ENCODE results near the gene ACCS. TPM values are rescaled to one million over a fixed set of nuclear protein-coding genes. Genes with fewer than 3 reads are reported as not detected.

ACCS gene
- total and polyA plus RNA-seq, 2 donors from 2014 or later = 11.4 to 39.0 TPM

DNA sequence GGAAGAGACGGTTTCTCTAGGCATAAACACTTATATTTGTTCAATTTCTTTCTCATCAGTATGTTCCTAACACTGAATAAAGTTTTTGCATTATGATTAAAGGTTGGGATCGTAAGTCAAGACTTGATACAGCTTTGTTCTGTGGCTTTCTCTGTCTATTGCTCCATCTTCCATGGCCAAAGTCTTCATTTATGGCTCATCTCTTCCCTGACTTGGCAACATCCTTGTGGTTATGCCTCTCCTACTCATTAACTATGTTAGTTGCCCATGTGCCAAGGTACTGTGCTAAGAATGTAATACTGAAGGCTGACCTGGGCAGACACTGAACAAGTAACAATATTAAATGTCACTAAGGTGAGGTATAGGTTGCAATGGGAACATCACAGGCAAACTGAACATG lies 19.9 kb upstream of the ACCS start:
- H3K9ac ChIP-seq (ENCODE audit: low read length in 3 of 3) = no peak overlapping the region
- no peak overlapping the region for H3K27ac ChIP-seq (ENCODE audit: low read depth in 2 of 2, low read length in 2 of 2)
- no peak for FAIRE-seq
- H3K9me3 ChIP-seq (ENCODE audit: control insufficient read depth in 2 of 3, insufficient read depth in 1 of 3, low read length in 3 of 3) = peaks cover 0 to 1% (median 0%) of the 10 kb centered on the region in 3 donors
- H3K4me1 ChIP-seq (ENCODE audit: control insufficient read depth in 2 of 3, insufficient read depth in 2 of 3, low read depth in 1 of 3, low read length in 3 of 3) = no peaks in the 10 kb centered on the region
- H3K36me3 ChIP-seq (ENCODE audit: control insufficient read depth in 2 of 3, insufficient read depth in 3 of 3, low read length in 3 of 3) = no peaks in the 10 kb centered on the region
- DNase-seq = no peak
- intact Hi-C loops (cut with DNase I) = no loop called here
- H3K4me3 ChIP-seq (ENCODE audit: low read length in 3 of 3) = no peak overlapping the region
- TF ChIP-seq, protein P1, sequence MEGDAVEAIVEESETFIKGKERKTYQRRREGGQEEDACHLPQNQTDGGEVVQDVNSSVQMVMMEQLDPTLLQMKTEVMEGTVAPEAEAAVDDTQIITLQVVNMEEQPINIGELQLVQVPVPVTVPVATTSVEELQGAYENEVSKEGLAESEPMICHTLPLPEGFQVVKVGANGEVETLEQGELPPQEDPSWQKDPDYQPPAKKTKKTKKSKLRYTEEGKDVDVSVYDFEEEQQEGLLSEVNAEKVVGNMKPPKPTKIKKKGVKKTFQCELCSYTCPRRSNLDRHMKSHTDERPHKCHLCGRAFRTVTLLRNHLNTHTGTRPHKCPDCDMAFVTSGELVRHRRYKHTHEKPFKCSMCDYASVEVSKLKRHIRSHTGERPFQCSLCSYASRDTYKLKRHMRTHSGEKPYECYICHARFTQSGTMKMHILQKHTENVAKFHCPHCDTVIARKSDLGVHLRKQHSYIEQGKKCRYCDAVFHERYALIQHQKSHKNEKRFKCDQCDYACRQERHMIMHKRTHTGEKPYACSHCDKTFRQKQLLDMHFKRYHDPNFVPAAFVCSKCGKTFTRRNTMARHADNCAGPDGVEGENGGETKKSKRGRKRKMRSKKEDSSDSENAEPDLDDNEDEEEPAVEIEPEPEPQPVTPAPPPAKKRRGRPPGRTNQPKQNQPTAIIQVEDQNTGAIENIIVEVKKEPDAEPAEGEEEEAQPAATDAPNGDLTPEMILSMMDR (IDR thresholded peaks at IDR 0.05; ENCODE audit: borderline replicate concordance, extremely low read depth, insufficient read depth) = no peak
- no peaks in the 10 kb centered on the region for H3K27me3 ChIP-seq (ENCODE audit: control insufficient read depth, insufficient read depth, low read length)

DNA sequence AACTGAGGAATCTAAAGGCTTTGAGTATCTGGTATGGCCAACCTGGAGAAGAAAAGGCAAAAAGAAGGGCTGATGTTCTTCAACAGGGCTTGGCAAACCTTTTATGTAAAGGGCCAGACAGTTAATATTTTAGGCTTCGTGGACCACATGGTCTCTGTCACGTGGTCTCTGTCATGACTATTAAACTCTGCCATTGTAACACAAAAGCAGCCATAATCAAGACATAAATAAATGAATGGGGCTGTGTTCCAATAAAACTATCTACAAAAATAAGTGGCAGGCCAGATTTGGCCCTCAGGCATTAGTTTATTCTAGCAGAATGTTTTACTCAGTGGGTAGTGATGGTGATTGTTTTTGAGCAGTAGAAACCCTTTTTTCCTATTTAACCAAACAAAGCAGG lies 18.8 kb upstream of the ACCS start:
- Histone ChIP-seq H3K36me3 (ENCODE audit: control insufficient read depth in 2 of 3, insufficient read depth in 3 of 3, low read length in 3 of 3) (no peaks in the 10 kb centered on the region), H3K4me1 (ENCODE audit: control insufficient read depth in 2 of 3, insufficient read depth in 2 of 3, low read depth in 1 of 3, low read length in 3 of 3) (no peaks in the 10 kb centered on the region), H3K4me3 (ENCODE audit: low read length in 3 of 3) (no peak overlapping the region), H3K27me3 (ENCODE audit: control insufficient read depth, insufficient read depth, low read length) (no peaks in the 10 kb centered on the region), H3K9ac (ENCODE audit: low read length in 3 of 3) (no peak overlapping the region), H3K27ac (ENCODE audit: low read depth in 2 of 2, low read length in 2 of 2) (no peak overlapping the region), H3K9me3 (ENCODE audit: control insufficient read depth in 2 of 3, insufficient read depth in 1 of 3, low read length in 3 of 3) (no peaks in the 10 kb centered on the region)
- FAIRE-seq (no peak), DNase-seq (no peak)
- TF ChIP-seq, protein P1 (IDR thresholded peaks at IDR 0.05; ENCODE audit: borderline replicate concordance, extremely low read depth, insufficient read depth) = no peak
- intact Hi-C loops (cut with DNase I) = no loop called here

DNA sequence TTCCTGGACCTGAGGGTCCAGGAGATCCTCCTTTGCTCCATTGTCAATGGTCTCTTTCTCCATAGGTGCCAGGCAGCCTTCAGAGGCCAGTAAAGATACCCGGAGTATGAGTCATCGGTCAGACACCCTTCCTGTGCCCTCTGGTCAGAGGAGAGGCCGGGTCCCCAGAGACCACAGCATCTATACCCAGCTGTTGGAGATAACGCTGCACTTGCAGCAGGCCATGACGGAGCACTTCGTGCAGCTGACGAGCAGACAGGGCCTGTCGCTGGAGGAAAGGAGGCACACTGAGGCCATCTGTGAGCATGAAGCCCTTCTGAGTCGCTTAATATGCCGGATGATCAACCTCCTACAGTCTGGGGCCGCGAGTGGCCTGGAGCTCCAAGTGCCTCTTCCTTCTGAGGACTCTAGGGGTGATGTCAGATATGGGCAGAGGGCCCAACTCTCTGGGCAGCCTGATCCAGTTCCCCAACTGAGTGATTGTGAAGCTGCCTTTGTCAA lies 18.1 kb upstream of the ACCS start, which contains the start of gene ACCSL:
ACCSL (plus strand) TSS at position 51 of the 501 bp plus-strand sequence; CDS start at position 107, 56 bp downstream.
- Histone ChIP-seq H3K36me3 (ENCODE audit: control insufficient read depth in 2 of 3, insufficient read depth in 3 of 3, low read length in 3 of 3) (no peaks in the 10 kb centered on the region), H3K27ac (ENCODE audit: low read depth in 2 of 2, low read length in 2 of 2) (no peak within 1 kb of the TSS), H3K4me3 (ENCODE audit: low read length in 3 of 3) (no peak within 1 kb of the TSS), H3K4me1 (ENCODE audit: control insufficient read depth in 2 of 3, insufficient read depth in 2 of 3, low read depth in 1 of 3, low read length in 3 of 3) (no peaks in the 10 kb centered on the region), H3K9ac (ENCODE audit: low read length in 3 of 3) (no peak within 1 kb of the TSS), H3K9me3 (ENCODE audit: control insufficient read depth in 2 of 3, insufficient read depth in 1 of 3, low read length in 3 of 3) (no peaks in the 10 kb centered on the region), H3K27me3 (ENCODE audit: control insufficient read depth, insufficient read depth, low read length) (no peaks in the 10 kb centered on the region)
- FAIRE-seq (no peak), DNase-seq (no peak)
- intact Hi-C loops (cut with DNase I) = no loop called here
- TF ChIP-seq, protein P1 (IDR thresholded peaks at IDR 0.05; ENCODE audit: borderline replicate concordance, extremely low read depth, insufficient read depth) = no peak

DNA sequence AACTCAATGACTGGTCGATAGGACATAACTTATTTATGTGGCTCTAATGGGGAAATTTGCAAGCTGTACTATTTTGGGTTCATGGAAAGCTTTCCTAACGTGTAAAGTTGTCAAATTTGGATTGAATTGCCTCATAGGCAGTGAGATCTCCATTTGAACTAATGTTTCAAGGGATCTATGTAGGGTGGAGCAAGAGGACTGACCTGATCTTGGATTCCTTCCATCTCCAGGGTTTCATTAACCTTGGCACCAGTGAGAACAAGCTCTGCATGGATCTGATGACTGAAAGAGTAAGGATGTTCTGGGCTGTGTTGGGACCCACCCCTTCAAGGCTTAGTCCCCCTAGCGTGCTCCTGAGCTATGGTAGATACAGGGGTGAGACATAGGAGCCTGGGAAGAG lies 16.2 kb upstream of the ACCS start:
- Histone ChIP-seq H3K9ac (ENCODE audit: low read length in 3 of 3) (no peak overlapping the region), H3K27me3 (ENCODE audit: control insufficient read depth, insufficient read depth, low read length) (no peaks in the 10 kb centered on the region), H3K4me3 (ENCODE audit: low read length in 3 of 3) (no peak overlapping the region), H3K27ac (ENCODE audit: low read depth in 2 of 2, low read length in 2 of 2) (no peak overlapping the region), H3K36me3 (ENCODE audit: control insufficient read depth in 2 of 3, insufficient read depth in 3 of 3, low read length in 3 of 3) (no peaks in the 10 kb centered on the region), H3K9me3 (ENCODE audit: control insufficient read depth in 2 of 3, insufficient read depth in 1 of 3, low read length in 3 of 3) (no peaks in the 10 kb centered on the region), H3K4me1 (ENCODE audit: control insufficient read depth in 2 of 3, insufficient read depth in 2 of 3, low read depth in 1 of 3, low read length in 3 of 3) (no peaks in the 10 kb centered on the region)
- TF ChIP-seq, protein P1 (IDR thresholded peaks at IDR 0.05; ENCODE audit: borderline replicate concordance, extremely low read depth, insufficient read depth) = no peak
- DNase-seq = no peak
- no peak for FAIRE-seq
- intact Hi-C loops (cut with DNase I) = no loop called here

Measured in kidney (tissue), 14 donors.